Stimulated activated naive CD4-positive, alpha-beta T cell (primary cell): ENCODE data around the gene SYNPO2.
"Not testable (repeated sequence)": the region's sequence is repeated elsewhere in the genome, so short reads cannot be mapped to it uniquely, and the experiment has no call there.

ENCODE experiments used
- DNase-seq, 6 experiments: peaks; one replicate each; lab custom pipeline; 2025; lab: John Stamatoyannopoulos, UW

Gene SYNPO2

DNA sequence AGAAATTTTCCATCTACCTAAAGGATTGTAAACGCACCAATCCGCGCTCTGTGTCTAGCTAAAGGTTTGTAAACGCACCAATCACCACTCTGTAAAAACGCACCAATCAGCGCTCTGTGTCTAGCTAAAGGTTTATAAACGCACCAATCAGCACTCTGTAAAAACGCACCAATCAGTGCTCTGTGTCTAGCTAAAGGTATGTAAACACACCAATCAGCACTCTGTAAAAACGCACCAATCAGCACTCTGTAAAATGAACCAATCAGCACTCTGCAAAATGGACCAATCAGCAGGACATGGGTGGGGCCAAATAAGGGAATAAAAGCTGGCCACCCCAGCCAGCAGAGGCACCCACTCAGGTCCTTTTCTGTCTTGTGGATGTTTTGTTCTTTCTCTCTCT is 10.1 kb upstream of the SYNPO2 start:
- DNase-seq: not testable (repeated sequence)

DNA sequence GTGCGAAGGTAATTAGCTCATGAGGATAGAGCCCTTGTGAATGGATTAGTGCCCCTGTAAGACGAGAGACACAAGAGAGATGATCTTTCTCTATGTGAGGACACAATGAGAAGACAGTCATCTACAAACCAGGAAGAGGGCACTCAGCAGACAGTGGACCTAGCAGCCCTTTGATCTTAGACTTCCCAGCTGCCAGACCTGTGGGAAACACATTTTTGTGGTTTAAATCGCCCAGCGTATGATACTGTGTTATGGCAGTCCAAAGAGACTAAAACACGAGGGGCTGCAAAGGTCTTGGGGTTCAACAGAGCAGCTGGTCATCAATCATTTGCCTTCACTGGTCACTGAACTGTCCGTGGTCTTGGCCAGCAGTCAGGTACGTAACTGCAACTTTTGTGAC is 9.2 kb upstream of the SYNPO2 start:
- DNase-seq: no peak

DNA sequence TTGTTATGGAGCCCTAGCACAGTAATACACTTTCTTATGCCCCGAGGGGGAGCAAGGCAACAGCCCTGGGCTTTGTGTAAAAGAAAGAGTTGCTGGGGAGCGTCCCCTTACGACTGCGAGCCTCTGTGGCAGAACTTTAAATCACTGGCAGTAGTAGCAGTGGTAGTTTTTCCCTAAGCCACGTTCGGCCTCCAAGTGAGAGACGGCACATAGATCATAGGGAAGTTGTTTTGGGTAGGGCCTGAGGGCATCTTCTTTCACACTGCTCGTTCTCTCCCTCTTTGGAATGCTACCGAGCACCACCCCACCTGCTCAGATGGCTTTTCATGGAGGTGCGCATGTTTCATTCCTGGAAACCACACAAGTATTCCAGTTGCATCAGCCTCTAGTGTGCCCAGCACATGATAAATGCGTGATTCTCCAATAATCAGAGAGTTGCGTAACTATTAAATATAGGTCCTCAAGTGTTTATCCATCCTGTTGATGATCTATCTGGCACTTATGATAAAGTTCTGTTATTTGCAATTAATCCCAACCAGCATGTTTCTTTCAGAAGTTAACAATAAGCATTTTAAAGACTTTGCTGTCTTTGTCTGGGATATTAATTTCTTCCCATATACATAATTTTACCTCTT is 7.0 kb upstream of the SYNPO2 start:
- DNase-seq: no peak

DNA sequence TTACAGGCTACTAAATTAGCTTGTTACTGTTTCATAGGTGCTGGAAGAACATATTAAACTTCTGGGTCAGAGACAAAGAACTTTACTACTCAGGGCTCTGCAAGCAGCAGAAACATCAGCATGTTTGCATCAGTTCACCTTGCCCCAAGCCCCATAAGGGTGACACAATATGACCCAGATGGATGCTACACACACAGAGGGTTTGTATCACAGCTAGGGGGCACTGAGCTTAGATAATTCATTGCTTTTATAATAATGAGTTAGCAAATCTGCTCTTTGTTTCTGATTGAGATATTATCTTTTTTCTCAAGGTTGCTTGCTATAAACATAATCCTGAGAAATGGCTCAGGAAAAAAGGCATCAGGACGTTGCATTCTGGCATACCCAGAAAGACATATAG is 4.8 kb upstream of the SYNPO2 start:
- DNase-seq: no peak

DNA sequence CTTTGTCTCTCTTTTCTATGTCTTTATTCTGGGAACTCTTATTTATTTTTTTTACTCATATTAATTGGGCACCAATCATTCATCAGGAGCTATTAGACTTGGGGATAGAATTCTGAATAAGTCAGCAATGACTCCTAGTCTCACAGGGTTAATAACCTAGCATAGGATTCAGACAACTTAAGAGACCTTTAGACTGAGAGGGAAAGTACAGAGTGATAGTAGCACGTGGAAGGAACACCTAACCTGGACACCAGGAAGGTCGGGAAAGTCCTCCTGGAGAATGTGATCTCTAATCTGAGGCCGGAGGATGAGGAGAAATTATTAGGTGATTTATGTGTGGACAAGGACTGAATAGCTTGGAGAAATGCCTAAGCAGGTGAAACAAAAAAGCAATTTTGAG is 3.9 kb upstream of the SYNPO2 start:
- DNase-seq: no peak

DNA sequence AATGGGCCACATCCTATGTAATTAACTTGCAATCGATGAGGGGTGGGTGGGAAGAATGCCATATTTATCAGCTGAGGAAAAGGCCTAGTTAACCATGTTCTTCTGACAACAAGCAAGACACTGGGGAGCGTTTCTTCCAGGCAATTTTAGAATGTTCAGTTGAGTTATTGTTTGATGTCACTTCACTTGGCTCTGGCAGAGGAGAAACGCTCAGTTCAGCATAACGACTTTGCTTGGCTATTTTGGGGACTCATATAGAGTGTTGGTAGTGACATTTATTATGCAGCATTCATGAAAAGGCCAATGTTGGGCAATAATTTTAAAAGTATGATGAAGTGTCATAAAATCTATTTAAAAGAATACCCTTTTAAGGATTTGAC is 648 bp downstream of the SYNPO2 start:
- no peak for DNase-seq

DNA sequence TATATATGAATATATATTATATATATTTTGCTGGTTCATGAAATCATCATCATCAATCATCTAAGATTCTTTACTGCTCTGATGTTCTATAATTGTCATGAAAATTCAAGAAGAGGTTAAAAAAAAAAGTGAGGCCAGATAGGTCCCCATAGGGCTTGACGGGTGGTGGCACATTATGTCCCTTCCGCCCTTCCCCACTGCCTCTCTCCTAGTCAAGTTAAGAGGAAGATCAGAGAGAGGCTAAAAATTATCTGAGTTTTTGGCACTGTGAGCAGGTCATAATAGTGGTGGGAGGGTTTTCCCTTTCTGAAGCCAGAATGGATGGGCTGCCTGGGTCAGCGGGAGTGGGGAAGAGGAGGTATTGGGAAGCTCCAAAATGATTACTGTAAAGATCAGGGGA is 5.4 kb downstream of the SYNPO2 start:
- DNase-seq: no peak

DNA sequence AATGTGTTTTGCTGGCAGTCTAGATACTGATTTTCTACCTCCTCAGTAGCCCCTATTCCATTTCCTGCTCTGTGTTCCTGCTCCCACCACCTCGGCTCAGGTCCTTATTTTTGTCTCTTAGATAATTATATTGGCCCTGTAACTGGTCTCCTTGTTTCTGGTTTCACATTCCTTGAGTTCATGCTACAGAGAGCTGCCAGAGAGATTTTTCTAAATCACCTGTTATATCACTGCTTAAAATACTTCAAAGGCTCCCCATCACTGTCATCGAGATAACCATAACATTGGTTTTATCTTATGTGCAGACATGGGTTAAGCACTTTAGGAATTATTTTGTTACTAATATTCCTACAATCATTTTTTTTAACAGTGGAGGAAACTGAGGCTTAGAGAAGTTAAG is 9.6 kb downstream of the SYNPO2 start:
- no peak for DNase-seq

DNA sequence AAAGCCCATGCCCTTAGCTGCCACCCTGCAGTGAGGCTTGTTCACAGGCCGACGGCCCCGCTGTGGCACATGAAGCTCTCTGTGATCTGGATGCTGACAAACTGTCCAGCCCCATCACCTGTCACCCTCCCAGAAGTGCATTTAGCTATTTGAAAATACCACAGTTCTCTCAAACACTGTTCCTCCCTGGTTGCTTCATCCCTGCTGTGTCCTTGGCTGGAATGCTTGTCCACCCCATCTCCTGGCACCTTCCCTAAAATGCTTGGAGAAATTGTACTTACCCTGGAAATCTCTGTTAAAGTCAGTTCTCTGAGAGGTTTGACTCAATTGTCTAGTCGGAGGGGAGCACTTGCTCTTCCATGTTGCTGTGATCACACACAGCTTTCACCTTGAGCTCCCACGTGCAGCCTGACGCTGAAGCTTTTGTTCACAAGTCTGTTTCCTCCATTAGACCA is 10.1 kb downstream of the SYNPO2 start:
- DNase-seq: no peak

DNA sequence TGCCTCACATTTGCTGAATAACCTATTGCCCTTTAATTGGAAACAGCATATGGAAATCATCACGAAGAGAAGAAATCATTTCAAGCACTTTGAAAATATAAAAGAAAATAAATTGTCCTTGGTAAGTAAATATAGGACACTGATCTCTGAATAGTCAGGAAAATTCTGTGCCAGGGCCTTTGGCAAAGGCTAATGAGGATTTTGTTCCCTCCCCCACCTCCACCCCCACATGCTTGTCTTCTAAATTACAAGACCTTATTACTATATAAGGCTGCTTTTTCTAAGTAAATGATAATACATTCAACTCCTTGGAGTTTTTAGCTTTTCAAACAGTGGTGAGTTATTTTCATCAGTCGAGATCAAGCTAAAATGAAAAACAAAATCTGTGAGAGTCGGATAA is 15.8 kb downstream of the SYNPO2 start:
- DNase-seq: no peak

DNA sequence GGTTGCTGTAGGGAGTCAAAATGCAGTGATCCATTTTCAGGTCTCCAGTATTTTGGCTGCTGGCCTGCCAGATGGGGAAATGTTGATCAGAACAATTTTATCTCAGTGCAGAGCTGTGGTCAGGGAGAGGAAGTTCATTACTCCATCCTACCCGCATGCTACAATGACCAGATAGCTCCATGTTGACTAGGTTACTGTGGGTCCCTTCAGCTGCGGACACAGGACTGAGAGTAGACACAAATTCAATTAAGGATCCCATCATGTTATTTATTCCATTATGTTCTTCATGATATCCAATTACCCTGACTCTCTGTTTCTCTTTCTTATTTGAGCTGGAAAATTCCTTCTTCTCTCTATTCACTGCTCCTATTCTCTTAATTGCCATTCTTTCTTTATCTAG is 16.3 kb downstream of the SYNPO2 start:
- no peak for DNase-seq

DNA sequence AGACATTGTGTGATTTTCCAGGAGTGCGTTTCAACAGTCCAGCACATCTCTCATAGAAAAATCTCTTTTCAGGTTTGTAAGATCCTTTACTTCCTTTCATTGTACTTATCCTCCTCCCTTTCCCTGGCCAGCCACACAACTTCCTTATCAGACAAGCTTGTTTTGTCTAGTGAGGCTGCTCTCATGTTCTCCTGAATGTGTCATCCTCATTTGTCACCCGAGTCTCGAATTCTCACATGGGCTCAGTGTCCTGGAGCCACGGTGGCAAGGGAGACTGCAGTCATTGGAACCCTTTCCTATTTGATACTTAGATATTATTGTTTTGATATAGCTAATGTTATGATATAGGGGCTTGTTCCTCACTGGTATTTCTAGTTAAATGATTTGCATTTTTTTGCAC is 16.9 kb downstream of the SYNPO2 start:
- no peak for DNase-seq

DNA sequence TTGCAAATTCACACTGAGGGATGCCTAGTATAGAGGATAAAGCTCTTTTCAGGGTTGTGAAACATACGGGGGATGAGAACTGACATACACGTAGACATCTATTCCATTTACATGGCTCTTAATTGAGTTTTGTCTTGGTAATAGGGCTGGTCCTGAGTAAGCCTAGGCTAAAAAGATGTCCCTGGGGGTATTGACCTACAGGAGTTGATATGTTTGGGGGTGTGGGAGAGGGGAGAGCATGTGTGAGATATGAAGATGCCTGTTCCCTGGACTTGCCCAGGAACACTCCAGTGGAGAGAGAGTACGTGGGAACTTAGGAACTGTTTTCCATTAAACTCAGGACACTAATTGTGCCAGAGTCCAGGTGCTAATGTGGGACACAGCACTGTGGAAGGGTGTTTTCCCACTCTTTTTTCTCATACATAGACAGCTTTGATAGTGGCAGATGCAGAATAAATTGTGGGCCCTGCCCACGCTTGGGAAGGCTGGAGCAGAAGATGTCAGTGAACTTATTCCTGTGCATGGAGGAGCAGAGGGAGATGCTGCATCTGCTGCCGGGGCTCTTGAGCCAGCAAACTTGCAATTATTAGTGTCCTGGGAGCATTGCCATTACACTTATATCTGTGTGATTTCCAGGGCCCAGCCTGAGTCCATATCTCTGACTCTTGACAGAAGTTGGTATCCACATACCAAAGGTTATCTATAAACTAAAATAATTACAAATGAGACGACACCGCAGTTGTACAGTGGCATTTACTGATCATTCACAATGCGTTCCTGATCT is 20.7 kb downstream of the SYNPO2 start:
- DNase-seq: no peak

DNA sequence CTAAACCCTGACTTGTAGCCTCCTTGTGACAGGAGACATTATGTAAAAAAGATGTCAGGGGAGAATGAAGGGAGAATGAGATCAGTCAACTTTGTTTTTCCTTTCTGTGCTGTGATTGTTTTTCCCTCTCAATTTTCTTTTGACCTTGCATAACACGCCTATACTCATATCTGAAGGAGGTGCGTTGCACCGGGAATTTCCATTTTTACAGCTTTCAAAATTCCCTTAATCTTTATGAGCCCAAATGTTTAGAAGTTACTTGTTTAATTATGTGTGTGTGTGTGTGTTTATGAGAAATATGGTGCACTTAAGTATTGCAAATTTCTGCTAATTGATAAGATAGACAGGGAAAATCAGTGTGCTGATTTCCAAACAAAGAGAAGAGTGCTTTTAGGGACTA is 21.6 kb downstream of the SYNPO2 start:
- DNase-seq: no peak

DNA sequence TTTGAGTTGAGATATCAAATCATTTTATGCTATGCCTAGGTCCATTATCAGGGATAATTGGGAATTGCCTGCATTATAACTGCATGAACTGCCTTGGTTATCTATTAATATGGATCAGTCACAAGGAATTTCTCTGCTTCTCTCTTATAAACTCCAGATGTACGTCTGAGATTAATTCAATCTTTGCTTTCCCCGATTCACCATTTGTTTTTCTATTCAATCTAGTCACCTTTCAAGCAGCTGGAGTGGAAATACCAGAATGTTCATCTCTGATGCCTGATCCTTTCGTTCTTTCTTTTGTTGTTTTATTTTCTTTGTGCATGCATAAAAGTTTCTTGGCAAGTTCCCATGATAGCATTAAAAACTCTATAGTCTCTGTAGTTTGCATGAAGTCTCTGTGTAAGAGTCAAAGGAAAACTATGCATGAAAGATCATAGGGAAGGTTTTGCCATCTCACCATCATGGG is 22.6 kb downstream of the SYNPO2 start:
- DNase-seq: no peak

DNA sequence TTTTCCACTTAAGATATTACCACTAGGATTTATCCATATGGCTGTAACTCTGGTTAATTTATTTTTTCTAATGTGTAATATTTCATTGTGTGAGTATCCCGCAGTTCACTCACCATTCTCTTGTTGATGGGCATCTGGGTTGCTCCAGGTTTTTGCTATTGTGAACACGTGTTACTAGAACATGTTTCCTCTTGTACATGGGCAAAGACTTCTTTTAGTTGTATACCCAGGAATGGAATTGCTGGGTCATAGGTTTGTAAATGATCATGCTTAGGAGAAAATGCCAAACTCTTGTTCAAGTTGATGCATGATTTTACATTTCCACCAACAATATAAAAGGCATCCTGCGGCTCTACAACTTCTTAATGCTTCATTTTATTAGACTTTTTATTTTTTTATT is 26.8 kb downstream of the SYNPO2 start:
- DNase-seq: no peak

DNA sequence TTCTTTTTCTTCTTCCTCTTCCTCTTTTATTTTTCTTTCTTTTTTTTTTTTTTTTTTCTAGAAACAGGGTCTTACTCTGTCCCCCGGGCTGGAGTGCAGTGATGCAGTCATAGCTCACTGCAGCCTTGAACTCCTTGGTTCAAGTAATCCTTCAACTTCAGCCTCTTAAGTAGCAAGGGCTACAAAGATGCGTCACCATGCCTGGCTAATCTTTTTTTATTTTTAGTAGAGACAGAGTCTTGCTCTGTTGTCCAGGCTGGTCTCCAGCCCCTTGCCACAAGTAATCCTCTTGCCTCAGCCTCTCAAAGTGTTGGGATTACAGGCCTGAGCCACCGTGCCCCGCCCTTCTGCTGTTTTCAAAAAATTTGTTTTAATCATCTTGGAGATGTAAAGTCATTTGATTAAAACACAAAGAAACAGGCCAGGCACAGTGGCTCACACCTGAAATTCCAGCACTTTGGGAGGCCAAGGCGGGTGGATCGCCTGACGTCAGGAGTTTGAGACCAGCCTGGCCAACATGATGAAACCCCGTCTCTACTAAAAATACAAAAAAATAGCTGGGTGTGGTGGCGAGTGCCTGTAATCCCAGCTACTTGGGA is 28.1 kb downstream of the SYNPO2 start:
- no peak for DNase-seq

DNA sequence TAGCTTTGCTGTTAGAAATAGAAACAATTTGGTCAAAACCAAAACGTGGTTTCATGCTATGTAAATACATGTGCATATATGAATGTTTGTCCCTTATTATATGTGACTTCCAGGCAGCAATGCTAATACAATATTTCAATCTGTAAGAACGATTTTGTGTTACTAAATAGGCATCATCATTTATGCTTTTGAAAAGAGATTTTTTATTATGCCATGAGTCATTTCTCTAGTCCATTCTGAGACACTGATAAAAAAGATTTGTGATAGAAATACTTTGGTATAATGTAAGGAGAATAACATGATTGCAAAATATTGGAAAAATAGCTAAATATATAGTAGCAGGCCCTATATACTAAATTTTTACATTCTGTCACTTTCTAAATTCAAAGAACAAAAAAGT is 28.9 kb downstream of the SYNPO2 start:
- DNase-seq: no peak

DNA sequence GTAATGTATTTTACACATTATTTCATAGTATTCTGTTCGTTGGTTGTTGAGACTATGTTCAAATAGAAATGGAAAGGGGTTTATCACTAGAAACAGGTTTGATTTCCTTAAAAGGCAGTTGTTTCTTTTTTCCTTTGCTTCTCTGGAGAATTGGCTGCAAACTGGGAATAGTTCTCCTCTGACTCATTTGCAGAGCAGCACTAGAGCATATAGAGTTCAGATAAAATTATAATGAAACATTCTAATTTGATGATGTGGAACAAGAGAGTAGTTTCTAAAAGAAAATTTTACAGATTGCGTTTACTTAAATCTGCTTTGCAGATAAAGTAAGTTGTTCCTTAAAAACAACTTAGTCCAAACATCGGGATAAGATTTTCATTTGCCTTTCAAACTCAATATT is 29.7 kb downstream of the SYNPO2 start:
- no peak for DNase-seq

DNA sequence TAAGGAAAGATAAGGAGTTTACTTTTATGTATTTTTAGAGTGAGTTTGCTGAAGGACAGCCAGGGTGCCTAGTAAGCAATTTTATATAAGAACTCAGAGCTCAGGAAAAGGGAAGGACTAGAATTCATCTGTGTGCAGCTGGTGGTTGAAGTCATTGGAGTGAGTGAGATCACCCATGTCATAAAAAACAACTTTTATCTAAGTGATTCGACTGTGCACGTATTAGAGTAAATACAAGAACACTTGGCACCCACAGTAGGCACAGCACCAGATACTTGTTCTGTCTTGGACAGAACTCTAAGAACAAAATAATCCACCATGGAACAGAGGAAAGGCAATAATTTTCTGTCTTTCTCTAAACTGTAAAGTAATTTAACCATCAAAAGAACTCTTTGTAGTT is 31.6 kb downstream of the SYNPO2 start:
- DNase-seq: no peak

DNA sequence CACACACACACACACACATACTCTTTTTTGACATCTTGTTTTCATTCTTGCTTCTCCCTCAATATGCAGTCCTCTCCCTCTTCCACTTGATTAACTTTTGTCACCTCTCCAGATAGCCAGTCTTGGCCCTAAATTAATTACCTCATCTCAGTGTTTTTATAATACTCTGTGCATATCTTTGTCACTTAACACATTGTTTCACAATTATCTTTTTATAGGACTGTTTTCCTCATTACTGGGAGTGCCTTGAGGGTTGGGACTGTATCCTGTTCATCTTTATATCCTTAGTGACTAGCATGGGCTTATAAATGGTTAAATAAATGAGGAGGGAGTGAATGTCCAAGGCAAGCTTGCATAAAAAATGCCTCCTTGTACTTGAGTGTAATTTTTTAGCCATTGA is 33.1 kb downstream of the SYNPO2 start:
- DNase-seq: no peak

DNA sequence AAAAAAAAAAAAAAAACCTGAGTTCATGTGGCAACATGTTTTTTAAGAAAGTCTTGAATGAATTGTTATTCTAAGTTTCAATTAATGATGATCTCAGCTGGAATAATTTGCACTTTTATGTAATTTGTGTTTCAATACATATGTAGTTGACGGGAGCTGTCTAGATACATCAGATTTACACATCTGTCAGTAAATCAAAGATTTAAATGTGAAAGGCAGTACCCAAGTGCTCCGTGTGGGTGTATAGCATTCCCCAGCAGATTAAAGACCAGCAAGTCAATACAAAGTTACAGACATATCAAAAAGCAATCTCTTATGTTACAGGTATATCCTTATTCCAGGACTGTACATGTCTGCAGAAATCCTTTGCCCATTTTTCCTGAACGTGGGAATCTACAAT is 35.2 kb downstream of the SYNPO2 start:
- DNase-seq: no peak

DNA sequence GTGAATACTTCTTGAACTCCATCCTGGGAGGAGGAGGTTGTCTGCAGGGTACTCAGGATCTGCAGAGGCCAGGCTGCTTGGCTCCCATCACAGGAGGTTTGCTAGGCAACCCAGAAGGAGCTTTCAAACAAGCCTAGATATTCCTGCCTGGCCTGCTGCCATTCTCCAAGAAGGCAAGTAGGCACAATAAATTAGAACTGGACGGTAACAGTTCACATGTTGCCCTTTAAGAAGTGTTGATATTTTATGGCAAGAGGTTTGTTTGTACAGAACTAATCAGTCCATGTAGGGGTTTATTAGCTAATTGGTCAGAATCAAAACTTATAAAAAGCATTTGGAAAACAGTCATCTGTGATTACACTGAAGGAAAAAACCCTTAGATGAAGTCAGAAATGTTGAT is 39.3 kb downstream of the SYNPO2 start:
- DNase-seq: no peak
